Tibial nerve (tissue), 4 donors: Measurements from ENCODE around the gene UPF3A. TPM values are rescaled to one million over a fixed set of nuclear protein-coding genes. Genes with fewer than 3 reads are reported as not detected.
"Not testable (repeated sequence)": the region's sequence is repeated elsewhere in the genome, so short reads cannot be mapped to it uniquely, and the experiment has no call there.

Experiments
- DNase-seq, 2 donors: peaks; one replicate each; pipeline ENCODE4 v3.0.0-alpha.2; 2019; ENCODE audit warnings: low spot score in 2 of 2
- H3K27ac ChIP-seq, 4 donors: fragments of 200-600 bp; sonication (generic) in 3 of 4; one replicate each; pipeline ENCODE4 v1.5.1; 2017 to 2019; ENCODE audit warnings: mild to moderate bottlenecking in 1 of 4
- H3K27me3 ChIP-seq, 2 donors: fragments of 200-600 bp; sonication (generic) in 1 of 2; one replicate each; pipeline versions ENCODE4 v1.5.1 to v1.6.0; 2017 to 2019
- H3K36me3 ChIP-seq, 3 donors: fragments of 200-600 bp; sonication (generic); one replicate each; pipeline ENCODE4 v1.5.1; 2018 to 2019
- H3K4me1 ChIP-seq, 4 donors: fragments of 200-600 bp; sonication (generic) in 3 of 4; one replicate each; pipeline ENCODE4 v1.5.1; 2017 to 2019
- H3K4me3 ChIP-seq, 4 donors: fragments of 200-600 bp; sonication (generic) in 3 of 4; one replicate each; pipeline ENCODE4 v1.5.1; 2017 to 2019; ENCODE audit warnings: mild to moderate bottlenecking in 1 of 4, moderate library complexity in 1 of 4
- H3K9me3 ChIP-seq, 4 donors: fragments of 200-600 bp; sonication (generic) in 3 of 4; one replicate each; pipeline ENCODE4 v1.5.1; 2017 to 2019
- CTCF ChIP-seq, 5 experiments: fragments of 200-600 bp in 3 of 5; fragments of 450-650 bp in 2 of 5; sonication (generic) in 3 of 5; IDR thresholded peaks; one replicate each; pipeline ENCODE4 v1.5.1; 2016 to 2019; ENCODE audit warnings: antibody characterized with exemption in 5 of 5, mild to moderate bottlenecking in 3 of 5, moderate library complexity in 2 of 5
- EP300 ChIP-seq, 2 donors: sonication (generic); formaldehyde crosslinking; IDR thresholded peaks; one replicate each; pipeline ENCODE4 v1.6.1; 2017; ENCODE audit warnings: antibody characterized with exemption in 2 of 2, mild to moderate bottlenecking in 1 of 2
- POLR2A ChIP-seq, 2 donors: fragments of 450-650 bp; IDR thresholded peaks; one replicate each; pipeline ENCODE4 v1.6.1; 2017; ENCODE audit warnings: antibody characterized with exemption in 2 of 2, mild to moderate bottlenecking in 2 of 2, moderate library complexity in 2 of 2
- WGBS, 2 donors: methylation state at CpG; one replicate each; pipeline ENCODE4 v1.1.5; 2018; 5-methylcytosine and 5-hydroxymethylcytosine counted together
- total RNA-seq, 4 donors: library from RNA; depleted of rRNA; stranded (reverse); fragments of >200 nt; gene quantifications; one replicate each; pipeline ENCODE4 v1.1.0, GENCODE V29; 2016

The UPF3A gene
- total RNA-seq, 4 donors from 2014 or later, result 62.7 to 89.2 (median 80.2) TPM

- Histone ChIP-seq H3K4me1 (no peaks in the 10 kb centered on the region), H3K4me3 (no peak overlapping the region), H3K9me3 (no peaks in the 10 kb centered on the region), H3K27ac (no peak overlapping the region), H3K36me3 (peaks cover 2 to 96% (median 34%) of the 10 kb centered on the region in 3 donors), H3K27me3 (no peaks in the 10 kb centered on the region)
- WGBS, 2 donors, result 64 to 65% methylated on average over 3 of the region's 3 CpGs
- DNase-seq, result no peak
- TF ChIP-seq EP300 (IDR thresholded peaks at IDR 0.05) (no peak), POLR2A (IDR thresholded peaks at IDR 0.05) (no peak), CTCF (IDR thresholded peaks at IDR 0.05) (no peak)
Observed at GRCh38 chr13:114261328-114261965, 20.0 kb upstream of the UPF3A start.

GRCh38 chr13:114263578-114263977 lies 17.8 kb upstream of the UPF3A start:
- Histone ChIP-seq H3K9me3 (no peaks in the 10 kb centered on the region), H3K27ac (no peak overlapping the region), H3K27me3 (no peaks in the 10 kb centered on the region), H3K4me1 (no peaks in the 10 kb centered on the region), H3K36me3 (peaks cover 2 to 96% (median 21%) of the 10 kb centered on the region in 3 donors), H3K4me3 (no peak overlapping the region)
- no peak for DNase-seq
- 79 to 80% methylated on average over 5 of the region's 5 CpGs for WGBS, 2 donors
- no peak for TF ChIP-seq POLR2A (IDR thresholded peaks at IDR 0.05)
- TF ChIP-seq CTCF (IDR thresholded peaks at IDR 0.05), result no peak
- TF ChIP-seq EP300 (IDR thresholded peaks at IDR 0.05), result no peak

- H3K9me3 ChIP-seq, H3K4me1 ChIP-seq, H3K4me3 ChIP-seq, DNase-seq, H3K27ac ChIP-seq, H3K27me3 ChIP-seq: not testable (repeated sequence)
- H3K36me3 ChIP-seq, result peaks cover 2 to 96% (median 18%) of the 10 kb centered on the region in 3 donors
- 96 to 97% methylated on average over 13 of the region's 13 CpGs for WGBS, 2 donors
Observed at GRCh38 chr13:114264313-114264712, 17.1 kb upstream of the UPF3A start.

DNA sequence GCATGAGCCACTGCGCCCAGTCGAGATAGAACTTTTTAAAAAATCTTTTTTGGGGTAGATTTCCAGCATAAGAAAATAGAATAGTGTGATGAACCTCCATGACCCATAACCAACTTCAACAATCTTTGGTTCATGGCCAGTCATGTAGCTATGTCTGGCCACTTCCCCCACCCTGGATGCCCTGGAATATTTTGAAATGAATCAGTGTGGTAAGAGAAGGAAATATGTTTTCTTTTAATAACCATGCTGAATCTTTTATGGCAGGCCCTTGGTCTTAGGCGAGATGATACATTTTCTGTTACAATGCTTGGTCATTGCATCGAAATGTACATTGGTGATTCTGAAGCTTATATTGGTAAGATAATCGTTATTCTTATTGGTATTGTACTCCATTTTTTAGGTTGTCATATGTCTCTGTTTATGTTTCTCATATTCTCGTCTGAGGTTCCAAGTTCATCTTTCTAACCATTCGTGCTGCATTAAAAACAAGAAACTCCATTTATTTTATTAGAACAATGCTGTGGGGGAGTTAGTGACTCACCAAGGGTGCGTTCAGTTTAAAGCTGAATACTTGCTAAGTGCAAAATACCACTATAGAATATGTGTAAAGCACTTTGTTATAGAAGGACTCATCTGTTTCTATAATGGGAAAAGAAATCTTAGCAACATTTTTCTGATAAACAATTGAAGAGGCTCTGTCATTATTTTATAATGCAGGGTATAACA lies 16.4 kb upstream of the UPF3A start:
- DNase-seq, result no peak
- TF ChIP-seq CTCF (IDR thresholded peaks at IDR 0.05) (no peak), EP300 (IDR thresholded peaks at IDR 0.05) (no peak), POLR2A (IDR thresholded peaks at IDR 0.05) (no peak)
- no peaks in the 10 kb centered on the region for H3K27me3 ChIP-seq
- H3K36me3 ChIP-seq, result peaks cover 2 to 96% (median 18%) of the 10 kb centered on the region in 3 donors
- no peaks in the 10 kb centered on the region for H3K4me1 ChIP-seq
- H3K27ac ChIP-seq, result no peak overlapping the region
- H3K9me3 ChIP-seq, result no peaks in the 10 kb centered on the region
- H3K4me3 ChIP-seq, result no peak overlapping the region
- 67 to 75% methylated on average over 8 of the region's 8 CpGs for WGBS, 2 donors

- H3K4me3 ChIP-seq, result no peak overlapping the region
- H3K4me1 ChIP-seq, result no peaks in the 10 kb centered on the region
- 94 to 95% methylated on average over 5 of the region's 5 CpGs for WGBS, 2 donors
- H3K36me3 ChIP-seq, result peaks cover 2 to 91% (median 11%) of the 10 kb centered on the region in 3 donors
- no peak for DNase-seq
- H3K27ac ChIP-seq, result no peak overlapping the region
- H3K27me3 ChIP-seq, result no peaks in the 10 kb centered on the region
- TF ChIP-seq CTCF (IDR thresholded peaks at IDR 0.05), result no peak
- TF ChIP-seq POLR2A (IDR thresholded peaks at IDR 0.05), result no peak
- TF ChIP-seq EP300 (IDR thresholded peaks at IDR 0.05), result no peak
- H3K9me3 ChIP-seq, result no peaks in the 10 kb centered on the region
Observed at GRCh38 chr13:114266241-114266640, 15.2 kb upstream of the UPF3A start.
